HG02759 (cell line): ENCODE measurements around the gene ITLN2.
"Not testable (repeated sequence)": the region's sequence is repeated elsewhere in the genome, so short reads cannot be mapped to it uniquely, and the experiment has no call there.

Experiments
- ATAC-seq: cut with Tn5 transposase; IDR thresholded peaks from one replicate; pipeline ENCODE4 v1.9.1; 2021; ENCODE audit warnings: mild to moderate bottlenecking, moderate library complexity; ENCODE audit not compliant: unreplicated experiment

The ITLN2 gene

GRCh38 chr1:160956966-160957365 is 2.4 kb upstream of the ITLN2 start:
- ATAC-seq, result no peak

- no peak for ATAC-seq
Measured at GRCh38 chr1:160953030-160953429, 1.6 kb downstream of the ITLN2 start.

GRCh38 chr1:160952129-160952510 is 2.5 kb downstream of the ITLN2 start:
- no peak for ATAC-seq

GRCh38 chr1:160951443-160952128 is 3.0 kb downstream of the ITLN2 start:
- ATAC-seq, result peak; percentile 58

- ATAC-seq, result no peak
Measured at GRCh38 chr1:160950657-160951056, 4.0 kb downstream of the ITLN2 start.

- ATAC-seq, result no peak
Measured at GRCh38 chr1:160949881-160950280, 4.7 kb downstream of the ITLN2 start.

GRCh38 chr1:160949216-160949880 is 5.3 kb downstream of the ITLN2 start:
- not testable (repeated sequence) for ATAC-seq

- ATAC-seq, result not testable (repeated sequence)
Measured at GRCh38 chr1:160947174-160947759, 7.3 kb downstream of the ITLN2 start.

- ATAC-seq, result not testable (repeated sequence)
Measured at GRCh38 chr1:160945881-160946280, 8.7 kb downstream of the ITLN2 start.

GRCh38 chr1:160945079-160945478 is 9.5 kb downstream of the ITLN2 start:
- no peak for ATAC-seq

- ATAC-seq, result no peak
Measured at GRCh38 chr1:160942926-160943325, 11.7 kb downstream of the ITLN2 start.

- not testable (repeated sequence) for ATAC-seq
Measured at GRCh38 chr1:160936666-160937065, 17.9 kb downstream of the ITLN2 start.

- ATAC-seq, result no peak
Measured at GRCh38 chr1:160935527-160936258, 18.9 kb downstream of the ITLN2 start.

GRCh38 chr1:160933305-160933704 is 21.3 kb downstream of the ITLN2 start:
- ATAC-seq, result not testable (repeated sequence)

- no peak for ATAC-seq
Measured at GRCh38 chr1:160925652-160926244, 28.9 kb downstream of the ITLN2 start.

GRCh38 chr1:160924791-160925651 is 29.6 kb downstream of the ITLN2 start:
- ATAC-seq, result no peak

- ATAC-seq, result no peak
Measured at GRCh38 chr1:160916666-160917065, 37.9 kb downstream of the ITLN2 start.

- ATAC-seq, result not testable (repeated sequence)
Measured at GRCh38 chr1:160913229-160913628, 41.4 kb downstream of the ITLN2 start.

GRCh38 chr1:160911925-160912324 is 42.7 kb downstream of the ITLN2 start:
- ATAC-seq, result no peak

GRCh38 chr1:160911441-160911840 is 43.2 kb downstream of the ITLN2 start:
- no peak for ATAC-seq
